ENCODE measurements around the gene DENND5B. TPM values are rescaled to one million over a fixed set of nuclear protein-coding genes. Genes with fewer than 3 reads are reported as not detected.

Gene DENND5B
- total and polyA plus RNA-seq, 2 of the 4 experiments (the other 2 are of a cell fraction): 5.5 to 13.4 TPM

DNA sequence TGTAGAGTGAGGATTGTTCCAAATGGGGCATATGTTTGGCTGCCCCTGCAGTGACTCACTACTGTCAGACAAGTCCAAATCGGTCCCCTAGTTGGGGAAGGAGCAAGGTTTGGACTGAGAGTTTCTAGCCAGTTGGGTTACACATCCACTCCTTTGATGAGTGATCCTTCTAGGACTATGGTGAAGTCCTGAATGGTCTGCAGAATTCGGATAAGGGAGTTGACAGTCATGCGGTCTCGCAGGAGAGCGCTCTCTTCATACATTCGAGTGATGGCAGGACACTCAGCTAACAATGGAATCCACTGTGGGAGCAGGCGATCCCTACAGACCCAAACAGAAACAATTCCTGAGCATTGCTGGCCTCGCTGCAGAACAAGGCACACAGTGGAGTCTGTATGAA, 203.5 kb downstream of the DENND5B start:
- BruUV-seq (replicated peaks): no TSS peak
- H3K4me2 ChIP-seq (ENCODE audit: low read depth, low read length): no peak overlapping the region
- ChIA-PET POLR2A (ENCODE audit: unreplicated experiment) (no interaction called here), CTCF (interaction anchor here (0.6 kb wide), 1 partner anchor 10 kb away, joined by 7 read pairs; no protein-coding TSS in a partner anchor)
- H4K20me1 ChIP-seq (ENCODE audit: insufficient read depth, low read length): no peaks in the 10 kb centered on the region
- TF ChIP-seq MXI1 (IDR thresholded peaks at IDR 0.05; ENCODE audit: borderline replicate concordance, low read depth, low read length): no peak
- TF ChIP-seq CHD1 (IDR thresholded peaks at IDR 0.05; ENCODE audit: low read depth, low read length): no peak
- TF ChIP-seq BHLHE40 (IDR thresholded peaks at IDR 0.05; ENCODE audit: low read depth, low read length): no peak
- TF ChIP-seq NFE2L2 (IDR thresholded peaks at IDR 0.05; ENCODE audit: low read depth, low read length): no peak
- TF ChIP-seq MAFK (IDR thresholded peaks at IDR 0.05; ENCODE audit: low read depth, low read length): no peak
- no peak for TF ChIP-seq MAZ (IDR thresholded peaks at IDR 0.05; ENCODE audit: borderline replicate concordance, low read depth, low read length)
- no peak for TF ChIP-seq SMC3 (IDR thresholded peaks at IDR 0.05; ENCODE audit: low read depth, low read length)
- TF ChIP-seq, protein P1, sequence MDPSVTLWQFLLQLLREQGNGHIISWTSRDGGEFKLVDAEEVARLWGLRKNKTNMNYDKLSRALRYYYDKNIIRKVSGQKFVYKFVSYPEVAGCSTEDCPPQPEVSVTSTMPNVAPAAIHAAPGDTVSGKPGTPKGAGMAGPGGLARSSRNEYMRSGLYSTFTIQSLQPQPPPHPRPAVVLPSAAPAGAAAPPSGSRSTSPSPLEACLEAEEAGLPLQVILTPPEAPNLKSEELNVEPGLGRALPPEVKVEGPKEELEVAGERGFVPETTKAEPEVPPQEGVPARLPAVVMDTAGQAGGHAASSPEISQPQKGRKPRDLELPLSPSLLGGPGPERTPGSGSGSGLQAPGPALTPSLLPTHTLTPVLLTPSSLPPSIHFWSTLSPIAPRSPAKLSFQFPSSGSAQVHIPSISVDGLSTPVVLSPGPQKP (IDR thresholded peaks at IDR 0.05; ENCODE audit: borderline replicate concordance, low read depth, low read length): no peak
- no peak for TF ChIP-seq CEBPB (IDR thresholded peaks at IDR 0.05; ENCODE audit: low read depth, low read length)
- no peak for TF ChIP-seq RFX5 (IDR thresholded peaks at IDR 0.05; ENCODE audit: low read depth, low read length)
- TF ChIP-seq, protein P2, sequence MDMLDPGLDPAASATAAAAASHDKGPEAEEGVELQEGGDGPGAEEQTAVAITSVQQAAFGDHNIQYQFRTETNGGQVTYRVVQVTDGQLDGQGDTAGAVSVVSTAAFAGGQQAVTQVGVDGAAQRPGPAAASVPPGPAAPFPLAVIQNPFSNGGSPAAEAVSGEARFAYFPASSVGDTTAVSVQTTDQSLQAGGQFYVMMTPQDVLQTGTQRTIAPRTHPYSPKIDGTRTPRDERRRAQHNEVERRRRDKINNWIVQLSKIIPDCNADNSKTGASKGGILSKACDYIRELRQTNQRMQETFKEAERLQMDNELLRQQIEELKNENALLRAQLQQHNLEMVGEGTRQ (IDR thresholded peaks at IDR 0.05; ENCODE audit: low read depth, low read length): no peak
- 81% methylated on average over 4 of the region's 8 CpGs; no CpG with 5 or more reads in 1 of the 2 experiments for WGBS, 2 experiments (ENCODE audit: extremely low coverage in 2 of 2, insufficient read length in 1 of 2)
- no peak overlapping the region for H4K5ac ChIP-seq (ENCODE audit: low read depth, low read length)
- H2BK20ac ChIP-seq (ENCODE audit: low read depth, low read length): no peak overlapping the region
- no peaks in the 10 kb centered on the region for H3K79me1 ChIP-seq (ENCODE audit: low read depth in 1 of 2, low read length in 2 of 2)
- no peaks in the 10 kb centered on the region for H3K9me3 ChIP-seq (ENCODE audit: control insufficient read depth, insufficient read depth, low read length)
- H4K91ac ChIP-seq (ENCODE audit: insufficient read depth, low read depth, low read length): no peak overlapping the region
- no peak overlapping the region for H2AFZ ChIP-seq (replicated peaks; ENCODE audit: low read length, poor library complexity)
- no peaks in the 10 kb centered on the region; the same call in 1 of the 2 replicates for H3K9me1 ChIP-seq (ENCODE audit: insufficient read depth, low read length)
- no peaks in the 10 kb centered on the region for H3K27me3 ChIP-seq (ENCODE audit: control insufficient read depth, insufficient read depth, low read length)
- H3K4me1 ChIP-seq (ENCODE audit: control insufficient read depth, insufficient read depth, low read length): peaks cover 2% of the 10 kb centered on the region; the same call in 1 of the 2 replicates
- H2BK120ac ChIP-seq (ENCODE audit: low read depth, low read length): no peak overlapping the region
- H3K14ac ChIP-seq (replicated peaks; ENCODE audit: low read depth, low read length): no peak overlapping the region
- in situ Hi-C loops (cut with MboI; ENCODE audit: low sequenced_read_pairs) (loop anchor here (25.0 kb wide), 1 partner anchor 925 kb away; no protein-coding TSS in a partner anchor), intact Hi-C loops (cut with micrococcal nuclease) (no loop called here), dilution Hi-C loops (cut with HindIII; ENCODE audit: low sequenced_read_pairs, unreplicated experiment) (no loop called here)
- H2BK15ac ChIP-seq (ENCODE audit: low read depth, low read length): no peak overlapping the region
- no peak overlapping the region for H2AK9ac ChIP-seq (replicated peaks; ENCODE audit: low read depth, low read length, poor library complexity)
- peaks cover 7% of the 10 kb centered on the region for H3K36me3 ChIP-seq (ENCODE audit: control insufficient read depth, insufficient read depth, low read length)
- no peak overlapping the region for H3K9ac ChIP-seq (ENCODE audit: low read depth, low read length)
- H3K56ac ChIP-seq (ENCODE audit: extremely low read depth, insufficient read depth, low read length): no peak overlapping the region
- H3K18ac ChIP-seq (ENCODE audit: low read depth, low read length): no peak overlapping the region
- H3K23ac ChIP-seq (ENCODE audit: low read depth, low read length): no peak overlapping the region
- no peak overlapping the region for H3K4ac ChIP-seq (ENCODE audit: low read depth, low read length)
- no peak overlapping the region for H3K4me3 ChIP-seq (ENCODE audit: insufficient read depth, low read depth, low read length)
- no peak overlapping the region for H4K8ac ChIP-seq (ENCODE audit: low read depth in 2 of 2, low read length in 2 of 2)
- H2BK5ac ChIP-seq (ENCODE audit: low read depth, low read length, poor library complexity, severe bottlenecking): no peak overlapping the region
- no peak overlapping the region for H2AK5ac ChIP-seq (ENCODE audit: low read depth, low read length)
- no peak overlapping the region for H3K27ac ChIP-seq (ENCODE audit: insufficient read depth, low read length)
- ATAC-seq (ENCODE audit: low read depth) (no peak), DNase-seq (no peak)

Measured in IMR-90 (cell line).